ENCODE measurements around the gene DTX3.
"Not testable (repeated sequence)": the region's sequence is repeated elsewhere in the genome, so short reads cannot be mapped to it uniquely, and the experiment has no call there.

Gene DTX3, protein sequence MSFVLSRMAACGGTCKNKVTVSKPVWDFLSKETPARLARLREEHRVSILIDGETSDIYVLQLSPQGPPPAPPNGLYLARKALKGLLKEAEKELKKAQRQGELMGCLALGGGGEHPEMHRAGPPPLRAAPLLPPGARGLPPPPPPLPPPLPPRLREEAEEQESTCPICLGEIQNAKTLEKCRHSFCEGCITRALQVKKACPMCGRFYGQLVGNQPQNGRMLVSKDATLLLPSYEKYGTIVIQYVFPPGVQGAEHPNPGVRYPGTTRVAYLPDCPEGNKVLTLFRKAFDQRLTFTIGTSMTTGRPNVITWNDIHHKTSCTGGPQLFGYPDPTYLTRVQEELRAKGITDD

DNA sequence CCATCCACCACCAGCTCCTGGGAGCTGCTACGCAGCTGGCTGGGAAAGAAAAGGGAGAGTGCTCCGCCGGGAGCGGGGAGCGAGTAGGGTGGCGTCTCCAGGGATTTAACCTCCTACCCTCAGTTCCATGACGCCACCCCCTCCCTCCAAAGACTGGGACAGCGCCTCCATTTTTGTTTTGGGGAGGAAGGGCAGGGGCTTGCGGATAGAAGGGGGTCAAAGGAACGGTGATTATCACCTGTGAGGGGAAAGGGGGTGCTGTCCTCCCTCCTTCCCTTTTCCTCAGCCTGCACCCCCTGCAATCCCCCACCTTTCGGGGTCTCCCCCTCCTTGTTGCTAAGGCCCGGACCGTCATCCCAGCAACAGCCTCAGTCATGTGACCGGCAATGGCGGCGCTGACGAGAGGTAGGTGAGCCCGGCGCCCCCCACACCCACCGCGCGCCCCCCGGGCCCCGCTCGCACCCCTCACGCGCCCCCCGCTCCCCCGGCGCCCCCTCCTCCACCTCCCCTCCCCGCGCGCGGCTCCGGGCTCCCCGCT lies at the start of gene DTX3:
TSS of gene DTX3 (plus strand) at position 371 of the 538 bp plus-strand sequence. CDS start 1,694 bp downstream, outside the sequence.
- peak; percentile 83 for DNase-seq (ENCODE audit: low spot score)
- TF ChIP-seq, protein P1, sequence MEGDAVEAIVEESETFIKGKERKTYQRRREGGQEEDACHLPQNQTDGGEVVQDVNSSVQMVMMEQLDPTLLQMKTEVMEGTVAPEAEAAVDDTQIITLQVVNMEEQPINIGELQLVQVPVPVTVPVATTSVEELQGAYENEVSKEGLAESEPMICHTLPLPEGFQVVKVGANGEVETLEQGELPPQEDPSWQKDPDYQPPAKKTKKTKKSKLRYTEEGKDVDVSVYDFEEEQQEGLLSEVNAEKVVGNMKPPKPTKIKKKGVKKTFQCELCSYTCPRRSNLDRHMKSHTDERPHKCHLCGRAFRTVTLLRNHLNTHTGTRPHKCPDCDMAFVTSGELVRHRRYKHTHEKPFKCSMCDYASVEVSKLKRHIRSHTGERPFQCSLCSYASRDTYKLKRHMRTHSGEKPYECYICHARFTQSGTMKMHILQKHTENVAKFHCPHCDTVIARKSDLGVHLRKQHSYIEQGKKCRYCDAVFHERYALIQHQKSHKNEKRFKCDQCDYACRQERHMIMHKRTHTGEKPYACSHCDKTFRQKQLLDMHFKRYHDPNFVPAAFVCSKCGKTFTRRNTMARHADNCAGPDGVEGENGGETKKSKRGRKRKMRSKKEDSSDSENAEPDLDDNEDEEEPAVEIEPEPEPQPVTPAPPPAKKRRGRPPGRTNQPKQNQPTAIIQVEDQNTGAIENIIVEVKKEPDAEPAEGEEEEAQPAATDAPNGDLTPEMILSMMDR (IDR thresholded peaks at IDR 0.05; ENCODE audit: extremely low read depth, missing control alignments) = no peak

DNA sequence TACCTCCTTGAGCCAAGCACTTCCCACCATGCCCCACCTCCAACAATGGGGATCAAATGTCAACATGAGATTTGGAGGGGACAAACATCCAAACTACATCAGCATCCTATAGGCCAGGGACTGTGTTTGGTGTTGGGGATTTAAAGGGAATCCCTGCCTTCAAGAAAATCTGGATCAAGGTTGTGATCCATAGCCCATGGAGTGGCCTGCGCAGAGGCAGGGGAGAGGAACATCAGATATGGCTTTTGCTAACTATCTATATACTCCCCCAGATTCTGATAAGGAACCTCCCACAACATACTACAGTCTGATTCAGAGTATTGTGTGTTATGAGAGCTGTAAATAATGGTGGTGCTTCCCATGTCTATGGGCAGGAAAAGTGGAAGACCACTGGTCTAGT lies 49.7 kb upstream of the DTX3 start:
- TF ChIP-seq, protein P1 (IDR thresholded peaks at IDR 0.05; ENCODE audit: extremely low read depth, missing control alignments) = no peak
- DNase-seq (ENCODE audit: low spot score) = no peak

DNA sequence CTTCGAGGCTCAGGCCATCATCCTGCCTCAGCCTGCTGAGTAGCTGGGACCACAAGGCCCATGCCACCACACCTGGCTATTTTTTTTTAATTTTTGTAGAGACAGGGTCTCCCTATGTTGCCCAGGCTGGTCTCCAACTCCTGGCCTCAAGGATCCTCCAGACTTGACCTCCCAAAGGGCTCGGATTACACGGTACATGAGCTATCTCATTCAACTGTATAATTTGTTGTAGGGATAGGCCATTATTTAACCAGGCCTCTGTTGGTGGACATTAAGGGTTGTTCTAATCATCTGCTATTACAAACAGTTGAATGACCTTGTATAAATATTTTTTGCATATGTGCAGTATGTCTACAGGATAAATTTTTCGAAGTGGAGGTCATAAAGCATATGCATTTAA lies 45.8 kb upstream of the DTX3 start:
- TF ChIP-seq, protein P1 (IDR thresholded peaks at IDR 0.05; ENCODE audit: extremely low read depth, missing control alignments) = no peak
- DNase-seq (ENCODE audit: low spot score) = no peak

DNA sequence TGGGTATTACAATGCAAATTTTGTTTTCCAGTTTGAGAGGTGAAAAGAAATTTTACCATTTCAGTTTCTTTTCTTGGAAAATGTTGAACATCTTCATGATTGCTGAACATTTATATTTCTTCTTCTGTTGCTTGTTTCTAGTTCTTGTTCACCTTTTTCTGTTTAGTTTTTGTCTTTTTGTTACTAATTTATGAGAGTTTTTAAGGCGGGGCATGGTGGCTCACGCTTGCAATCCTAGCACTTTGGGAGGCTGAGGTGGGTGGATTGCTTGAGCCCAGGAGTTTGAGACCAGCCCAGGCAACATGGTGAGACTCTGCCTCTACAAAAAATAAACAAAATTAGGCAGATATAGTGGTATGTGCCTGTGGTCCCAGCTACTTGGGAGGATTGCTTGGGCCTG lies 44.1 kb upstream of the DTX3 start:
- DNase-seq (ENCODE audit: low spot score) = no peak

DNA sequence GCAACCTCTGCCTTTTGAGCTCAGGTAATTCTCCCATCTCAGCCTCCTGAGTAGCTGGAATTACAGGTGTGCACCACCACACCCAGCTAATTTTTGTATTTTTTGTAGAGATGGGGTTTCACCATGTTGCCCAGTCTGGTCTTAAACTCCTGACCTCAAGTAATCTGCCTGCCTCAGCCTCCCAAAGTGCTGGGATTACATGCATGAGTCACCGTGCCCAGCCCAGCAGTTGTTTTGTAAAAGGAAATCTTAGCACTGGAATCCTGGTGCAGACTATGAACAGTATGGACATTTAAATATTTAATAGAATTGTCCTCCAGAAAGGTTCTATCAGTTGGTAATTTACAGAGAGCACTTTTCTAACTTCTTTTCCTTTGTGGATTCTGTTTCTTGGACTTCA lies 43.5 kb upstream of the DTX3 start:
- not testable (repeated sequence) for DNase-seq (ENCODE audit: low spot score)

More for the DNA sequence above, 44.1 kb upstream of the DTX3 start:
- TF ChIP-seq, protein P1 (IDR thresholded peaks at IDR 0.05; ENCODE audit: extremely low read depth, missing control alignments) = no peak

DNA sequence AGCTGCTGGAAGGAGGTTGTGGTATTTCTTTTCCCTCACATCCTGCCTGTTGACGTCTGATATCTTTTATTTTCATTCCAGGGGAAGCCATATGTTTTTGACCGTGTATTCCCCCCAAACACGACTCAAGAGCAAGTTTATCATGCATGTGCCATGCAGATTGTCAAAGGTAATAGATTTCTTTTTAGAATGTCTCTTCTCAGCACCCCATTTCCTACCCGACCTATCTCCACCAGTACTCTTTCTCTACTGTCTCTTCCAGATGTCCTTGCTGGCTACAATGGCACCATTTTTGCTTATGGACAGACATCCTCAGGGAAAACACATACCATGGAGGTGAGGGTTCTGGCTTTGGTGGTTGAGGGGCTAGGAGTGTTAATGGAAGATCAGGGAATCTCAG lies 41.3 kb upstream of the DTX3 start:
- no peak for DNase-seq (ENCODE audit: low spot score)
- TF ChIP-seq, protein P1 (IDR thresholded peaks at IDR 0.05; ENCODE audit: extremely low read depth, missing control alignments) = no peak

DNA sequence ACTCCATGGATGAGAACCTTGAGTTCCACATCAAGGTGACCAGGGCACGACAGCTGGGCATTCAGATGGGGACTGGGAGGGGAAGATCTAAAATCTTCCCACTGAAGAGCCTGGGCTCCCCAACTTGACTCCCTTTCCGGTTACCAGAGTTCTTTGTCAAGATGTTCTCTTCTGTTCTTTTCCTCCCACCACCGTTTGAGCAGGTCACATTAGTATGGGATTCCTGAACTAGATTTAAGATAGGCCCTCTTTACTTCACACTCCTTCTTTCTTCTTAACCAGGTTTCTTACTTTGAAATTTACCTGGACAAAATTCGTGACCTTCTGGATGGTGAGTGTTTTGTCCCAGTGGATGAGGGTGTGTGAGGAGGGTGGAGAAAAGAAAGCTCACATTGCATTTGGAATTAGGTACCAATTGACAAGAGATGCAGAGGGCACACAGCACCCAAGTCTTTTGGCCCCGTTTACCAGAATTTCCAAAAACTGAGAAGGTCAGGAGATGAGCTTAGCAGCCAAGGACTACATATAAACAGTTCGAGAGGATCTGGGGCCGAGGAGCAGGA lies 40.4 kb upstream of the DTX3 start:
- DNase-seq (ENCODE audit: low spot score) = no peak
- TF ChIP-seq, protein P1 (IDR thresholded peaks at IDR 0.05; ENCODE audit: extremely low read depth, missing control alignments) = no peak
